Measurements from ENCODE around the gene TJP3.

TJP3 gene

GRCh38 chr19:3707868-3708206 is 347 bp upstream of the TJP3 start:
- Mint-ChIP-seq H3K4me1 (ENCODE audit: low read depth) (peaks cover 2% of the 10 kb centered on the region), H3K27me3 (ENCODE audit: low read depth) (peaks cover 5% of the 10 kb centered on the region), H3K4me3 (no peak overlapping the region), H3K9me3 (no peaks in the 10 kb centered on the region), H3K36me3 (ENCODE audit: low read depth) (no peaks in the 10 kb centered on the region), H3K27ac (no peak overlapping the region)

DNA sequence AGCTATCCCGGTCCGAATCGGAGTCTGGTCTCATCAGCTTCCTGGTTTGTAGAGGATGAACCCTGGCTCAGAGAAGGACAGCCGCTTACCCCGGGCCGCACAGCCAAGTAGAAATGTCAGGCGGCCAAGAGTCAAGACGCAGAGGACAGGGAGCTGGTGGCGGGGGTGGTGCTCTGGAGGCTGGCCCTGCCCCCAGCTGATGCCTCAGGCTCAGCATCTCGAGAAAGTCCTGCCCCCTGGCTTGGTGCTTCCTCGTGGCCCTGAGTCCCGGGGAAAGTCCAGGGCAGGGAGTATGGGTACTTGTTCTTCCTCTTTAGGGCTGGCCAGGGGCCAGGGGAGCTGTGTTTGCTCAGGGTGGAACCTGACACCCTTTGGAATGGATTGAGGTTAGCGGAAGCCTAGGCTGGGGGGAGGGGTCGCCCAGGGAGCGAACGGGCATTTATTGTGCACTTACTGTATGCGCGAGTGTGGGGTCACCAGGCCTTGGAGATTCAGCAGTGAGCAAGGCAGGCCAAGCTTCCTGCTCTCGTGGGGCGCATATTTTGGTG is 2.2 kb downstream of the TJP3 start:
- Mint-ChIP-seq H3K36me3 (ENCODE audit: low read depth) (no peaks in the 10 kb centered on the region), H3K4me3 (no peak overlapping the region)

GRCh38 chr19:3712663-3713611 is 4.8 kb downstream of the TJP3 start:
- no peaks in the 10 kb centered on the region for H3K4me1 Mint-ChIP-seq (ENCODE audit: low read depth)
- H3K27ac Mint-ChIP-seq, result no peak overlapping the region
- H3K27me3 Mint-ChIP-seq (ENCODE audit: low read depth), result peaks cover 8% of the 10 kb centered on the region
- H3K4me3 Mint-ChIP-seq, result no peak overlapping the region
- no peaks in the 10 kb centered on the region for H3K9me3 Mint-ChIP-seq
- no peaks in the 10 kb centered on the region for H3K36me3 Mint-ChIP-seq (ENCODE audit: low read depth)

More for the DNA sequence above, 2.2 kb downstream of the TJP3 start:
- H3K27ac Mint-ChIP-seq, result no peak overlapping the region
- H3K4me1 Mint-ChIP-seq (ENCODE audit: low read depth), result peaks cover 2% of the 10 kb centered on the region
- no peaks in the 10 kb centered on the region for H3K9me3 Mint-ChIP-seq
- H3K27me3 Mint-ChIP-seq (ENCODE audit: low read depth), result peaks cover 8% of the 10 kb centered on the region

- Mint-ChIP-seq H3K36me3 (ENCODE audit: low read depth) (no peaks in the 10 kb centered on the region), H3K27me3 (ENCODE audit: low read depth) (peaks cover 23% of the 10 kb centered on the region), H3K27ac (no peak overlapping the region), H3K4me3 (no peak overlapping the region), H3K9me3 (no peaks in the 10 kb centered on the region), H3K4me1 (ENCODE audit: low read depth) (peaks cover 2% of the 10 kb centered on the region)
Observed at GRCh38 chr19:3716147-3716668, 8.0 kb downstream of the TJP3 start.

- Mint-ChIP-seq H3K27ac (no peak overlapping the region), H3K9me3 (no peaks in the 10 kb centered on the region), H3K27me3 (ENCODE audit: low read depth) (peaks cover 42% of the 10 kb centered on the region), H3K4me1 (ENCODE audit: low read depth) (peaks cover 2% of the 10 kb centered on the region), H3K36me3 (ENCODE audit: low read depth) (no peaks in the 10 kb centered on the region), H3K4me3 (no peak overlapping the region)
Observed at GRCh38 chr19:3719868-3720267, 11.7 kb downstream of the TJP3 start.

GRCh38 chr19:3720349-3720917 is 12.2 kb downstream of the TJP3 start:
- no peak overlapping the region for H3K4me3 Mint-ChIP-seq

DNA sequence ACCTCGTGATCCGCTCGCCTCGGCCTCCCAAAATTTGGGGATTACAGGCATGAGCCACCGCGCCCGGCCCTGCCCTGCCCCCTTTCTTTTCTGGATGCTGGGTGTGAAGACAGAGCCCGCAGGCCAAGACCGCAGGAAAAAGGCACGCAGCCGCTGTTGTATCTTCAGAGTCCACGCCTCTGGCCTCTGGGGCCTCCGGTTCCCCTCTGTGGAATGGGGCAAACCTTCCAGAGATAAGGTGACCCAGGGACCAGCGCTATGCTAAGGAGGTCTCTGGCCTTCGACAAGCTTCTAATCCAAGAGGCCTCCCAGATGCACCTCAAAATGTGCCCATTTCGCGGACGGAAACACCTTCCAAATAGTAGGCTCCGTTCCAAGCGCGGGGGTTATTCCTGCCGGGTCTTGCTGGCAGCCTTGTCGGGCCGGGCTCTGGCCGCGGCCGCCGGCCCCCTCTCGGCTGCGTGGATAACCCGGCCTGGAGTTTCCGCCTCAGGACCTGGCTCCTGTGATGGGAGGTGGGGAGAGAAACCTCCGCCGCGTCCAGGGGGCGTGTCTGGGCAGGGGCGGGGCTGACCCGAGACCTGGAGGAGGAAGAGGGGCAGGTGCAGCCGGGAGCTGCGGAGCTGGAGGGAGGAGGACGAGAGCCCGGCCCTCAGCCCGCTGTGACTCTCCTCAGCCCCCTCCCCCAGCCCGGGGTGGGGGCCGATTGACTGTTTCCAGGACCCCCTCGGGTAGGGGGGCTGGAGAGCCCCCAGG is 13.1 kb downstream of the TJP3 start:
- Mint-ChIP-seq H3K27me3 (ENCODE audit: low read depth) (peaks cover 47% of the 10 kb centered on the region), H3K9me3 (no peaks in the 10 kb centered on the region), H3K27ac (no peak overlapping the region)

More at GRCh38 chr19:3720349-3720917, 12.2 kb downstream of the TJP3 start:
- Mint-ChIP-seq H3K36me3 (ENCODE audit: low read depth) (no peaks in the 10 kb centered on the region), H3K4me1 (ENCODE audit: low read depth) (peaks cover 2% of the 10 kb centered on the region), H3K27ac (no peak overlapping the region), H3K27me3 (ENCODE audit: low read depth) (peaks cover 47% of the 10 kb centered on the region), H3K9me3 (no peaks in the 10 kb centered on the region)

GRCh38 chr19:3721887-3722442 is 13.8 kb downstream of the TJP3 start:
- no peak overlapping the region for H3K4me3 Mint-ChIP-seq
- no peaks in the 10 kb centered on the region for H3K36me3 Mint-ChIP-seq (ENCODE audit: low read depth)
- peaks cover 47% of the 10 kb centered on the region for H3K27me3 Mint-ChIP-seq (ENCODE audit: low read depth)
- peaks cover 2% of the 10 kb centered on the region for H3K4me1 Mint-ChIP-seq (ENCODE audit: low read depth)
- no peaks in the 10 kb centered on the region for H3K9me3 Mint-ChIP-seq
- H3K27ac Mint-ChIP-seq, result no peak overlapping the region

More for the DNA sequence above, 13.1 kb downstream of the TJP3 start:
- H3K4me1 Mint-ChIP-seq (ENCODE audit: low read depth), result peaks cover 2% of the 10 kb centered on the region
- H3K4me3 Mint-ChIP-seq, result no peak overlapping the region
- no peaks in the 10 kb centered on the region for H3K36me3 Mint-ChIP-seq (ENCODE audit: low read depth)

GRCh38 chr19:3722443-3723109 is 14.4 kb downstream of the TJP3 start:
- Mint-ChIP-seq H3K9me3 (no peaks in the 10 kb centered on the region), H3K36me3 (ENCODE audit: low read depth) (no peaks in the 10 kb centered on the region), H3K27ac (no peak overlapping the region), H3K4me1 (ENCODE audit: low read depth) (peaks cover 2% of the 10 kb centered on the region), H3K27me3 (ENCODE audit: low read depth) (peaks cover 47% of the 10 kb centered on the region), H3K4me3 (no peak overlapping the region)

GRCh38 chr19:3723110-3723488 is 14.9 kb downstream of the TJP3 start:
- H3K27me3 Mint-ChIP-seq (ENCODE audit: low read depth), result peaks cover 47% of the 10 kb centered on the region
- no peaks in the 10 kb centered on the region for H3K9me3 Mint-ChIP-seq
- no peak overlapping the region for H3K4me3 Mint-ChIP-seq
- H3K36me3 Mint-ChIP-seq (ENCODE audit: low read depth), result no peaks in the 10 kb centered on the region
- peaks cover 2% of the 10 kb centered on the region for H3K4me1 Mint-ChIP-seq (ENCODE audit: low read depth)
- no peak overlapping the region for H3K27ac Mint-ChIP-seq

- no peak overlapping the region for H3K4me3 Mint-ChIP-seq
- peaks cover 2% of the 10 kb centered on the region for H3K4me1 Mint-ChIP-seq (ENCODE audit: low read depth)
- no peak overlapping the region for H3K27ac Mint-ChIP-seq
- peaks cover 47% of the 10 kb centered on the region for H3K27me3 Mint-ChIP-seq (ENCODE audit: low read depth)
- H3K36me3 Mint-ChIP-seq (ENCODE audit: low read depth), result no peaks in the 10 kb centered on the region
- no peaks in the 10 kb centered on the region for H3K9me3 Mint-ChIP-seq
Observed at GRCh38 chr19:3723883-3724282, 15.7 kb downstream of the TJP3 start.

GRCh38 chr19:3725121-3725520 is 16.9 kb downstream of the TJP3 start:
- H3K4me3 Mint-ChIP-seq, result no peak overlapping the region
- no peaks in the 10 kb centered on the region for H3K36me3 Mint-ChIP-seq (ENCODE audit: low read depth)
- no peaks in the 10 kb centered on the region for H3K9me3 Mint-ChIP-seq
- H3K27ac Mint-ChIP-seq, result no peak overlapping the region
- H3K27me3 Mint-ChIP-seq (ENCODE audit: low read depth), result peaks cover 40% of the 10 kb centered on the region
- no peaks in the 10 kb centered on the region for H3K4me1 Mint-ChIP-seq (ENCODE audit: low read depth)

- Mint-ChIP-seq H3K27ac (no peak overlapping the region), H3K27me3 (ENCODE audit: low read depth) (peaks cover 33% of the 10 kb centered on the region), H3K4me3 (no peak overlapping the region), H3K36me3 (ENCODE audit: low read depth) (no peaks in the 10 kb centered on the region), H3K9me3 (no peaks in the 10 kb centered on the region), H3K4me1 (ENCODE audit: low read depth) (no peaks in the 10 kb centered on the region)
Observed at GRCh38 chr19:3725640-3726310, 17.6 kb downstream of the TJP3 start.

Measured in T-helper 1 cell treated with Interleukin-12 subunit alpha and Interleukin-12 subunit beta and Interleukin-4 antibody, amounts not matched to agents 30 μg/mL and 1 μg/mL, for 36 hours (primary cell).